HepG2 (cell line): ENCODE measurements around the gene IFIT1B. TPM values are rescaled to one million over a fixed set of nuclear protein-coding genes. Genes with fewer than 3 reads are reported as not detected.

Source experiments
- ATAC-seq: fragments of 200-7000 bp; cut with Tn5 transposase; 3 replicates; pipeline ENCODE4 v1.9.1; 2020; ENCODE audit warnings: mild to moderate bottlenecking, moderate library complexity
- BruUV-seq: library from RNA; stranded (reverse); fragments of 400-500 nt; replicated peaks from 2 replicates; lab custom pipeline; 2021; lab: Mats Ljungman, UMichigan
- CTCF ChIA-PET: fragments of 300-600 bp; formaldehyde crosslinking; extraction: SDS; loops from one replicate; lab custom pipeline; 2021; ENCODE audit warnings: low total read pairs, inconsistent platforms, low intra/inter-chr PET ratio; lab: Yijun Ruan, JAX
- POLR2A ChIA-PET: fragments of 350-600 bp; sonication (Branson Sonifier 250); formaldehyde crosslinking; loops from one replicate; lab custom pipeline; 2020; ENCODE audit warnings: antibody characterized with exemption, inconsistent platforms; lab: Yijun Ruan, JAX
- DNase-seq: peaks from one replicate; pipeline ENCODE4 v3.0.0-alpha.2; 2015; ENCODE audit warnings: low spot score
- FAIRE-seq: peaks from 3 replicates; lab custom pipeline; 2011; peaks lifted over from hg19 to GRCh38; lab: Jason Lieb, UNC
- H2AFZ ChIP-seq: one replicate; pipeline ENCODE4 v1.6.1; 2011; ENCODE audit warnings: low read length, inconsistent platforms
- H3K27ac ChIP-seq: fragments of 300-600 bp; 3 replicates; pipeline ENCODE4 v1.8.0; 2011; ENCODE audit warnings: mixed run types, mild to moderate bottlenecking, mixed read lengths, low read length, inconsistent platforms; ENCODE audit not compliant: insufficient read depth; ENCODE audit errors: extremely low read length
- H3K27me3 ChIP-seq, 2 experiments: fragments of 200-600 bp in 1 of 2; 2 replicates in 1 of 2; 3 replicates in 1 of 2; pipeline versions ENCODE4 v1.6.0 to v1.8.0; 2011; ENCODE audit warnings: low read length in 2 of 2, mild to moderate bottlenecking in 2 of 2, moderate library complexity in 2 of 2, inconsistent platforms in 1 of 2; ENCODE audit not compliant: insufficient read depth in 2 of 2, control insufficient read depth in 1 of 2
- H3K36me3 ChIP-seq, 2 experiments: fragments of 200-600 bp in 1 of 2; replicated peaks in 1 of 2; 2 replicates in 1 of 2; 3 replicates in 1 of 2; pipeline versions ENCODE4 v1.5.1 to v1.8.0; 2011; ENCODE audit warnings: low read length in 2 of 2, inconsistent platforms in 1 of 2; ENCODE audit not compliant: insufficient read depth in 2 of 2, control insufficient read depth in 1 of 2
- H3K4me1 ChIP-seq: 2 replicates; pipeline ENCODE4 v1.5.1; 2012; ENCODE audit warnings: low read length, inconsistent platforms; ENCODE audit not compliant: insufficient read depth
- H3K4me2 ChIP-seq: 2 replicates; pipeline ENCODE4 v1.6.0; 2011; ENCODE audit warnings: low read depth, low read length, inconsistent platforms
- H3K4me3 ChIP-seq, 3 experiments: fragments of 200-600 bp in 1 of 3; sonication (generic), shearing (Covaris generic) in 1 of 3; replicated peaks in 1 of 3; 2 replicates each; pipeline ENCODE4 v1.5.1; 2011 to 2016; ENCODE audit warnings: low read length in 3 of 3, inconsistent platforms in 2 of 3, low read depth in 2 of 3, mild to moderate bottlenecking in 2 of 3, control low read depth in 1 of 3, mixed read lengths in 1 of 3; ENCODE audit not compliant: insufficient read depth in 1 of 3
- H3K79me2 ChIP-seq: one replicate; pipeline ENCODE4 v1.6.1; 2011; ENCODE audit warnings: low read length, inconsistent platforms; ENCODE audit not compliant: insufficient read depth
- H3K9ac ChIP-seq: 2 replicates; pipeline ENCODE4 v1.6.0; 2011; ENCODE audit warnings: mild to moderate bottlenecking, low read depth, low read length, inconsistent platforms; ENCODE audit not compliant: insufficient read depth
- H3K9me3 ChIP-seq: 2 replicates; pipeline ENCODE4 v1.5.1; 2012; ENCODE audit warnings: mild to moderate bottlenecking, low read length
- H4K20me1 ChIP-seq: 2 replicates; pipeline ENCODE4 v1.6.0; 2011; ENCODE audit warnings: inconsistent platforms, mild to moderate bottlenecking, low read length, moderate library complexity; ENCODE audit not compliant: insufficient read depth
- NBN ChIP-seq: fragments of 450-650 bp; conservative IDR thresholded peaks from 2 replicates; pipeline ENCODE4 v1.6.1; 2017
- TRIM24 ChIP-seq: sonication (generic); formaldehyde crosslinking; IDR thresholded peaks from 2 replicates; pipeline ENCODE4 v1.8.0; 2022; ENCODE audit warnings: mild to moderate bottlenecking, missing genetic modification reagents
- XBP1 ChIP-seq: sonication (generic); formaldehyde crosslinking; IDR thresholded peaks from 2 replicates; pipeline ENCODE4 v1.5.0; 2020; ENCODE audit warnings: missing genetic modification reagents
- WGBS: methylation state at CpG from one replicate; pipeline ENCODE4 v1.1.6; 2017; ENCODE audit warnings: low lambda C conversion rate; 5-methylcytosine and 5-hydroxymethylcytosine counted together
- in situ Hi-C: cut with HindIII; loops from 2 replicates; pipeline ENCODE4 v1.10.0; 2017; ENCODE audit warnings: low pct_unique_long_range_greater_than_20kb; ENCODE audit not compliant: extremely low pct_ligation_motif_present
- intact Hi-C: fragments of 100-400 bp; cut with micrococcal nuclease; formaldehyde crosslinking; loops from one replicate; pipeline ENCODE4 v1.10.0; 2022; ENCODE audit not compliant: unreplicated experiment
- polyA plus RNA-seq, 8 experiments: library from polyadenylated mRNA; depleted of rRNA in 3 of 8; stranded (reverse) in 7 of 8; unstranded in 1 of 8; fragments of >200 nt; fragmentation: Illumina TruSeq in 4 of 8; extraction: Trizol in 4 of 8; gene quantifications; 2 replicates each; pipeline versions ENCODE4 v1.2.1 to v1.2.3, GENCODE V29; 2011 to 2016; ENCODE audit warnings: low read depth in 4 of 8, missing spikeins in 1 of 8, mixed read lengths in 1 of 8; ENCODE audit not compliant: insufficient read depth in 1 of 8
- total RNA-seq, 5 experiments: library from RNA; depleted of rRNA; stranded (reverse); fragments of >200 nt; fragmentation: Illumina TruSeq; extraction: Trizol; gene quantifications; 2 replicates each; pipeline ENCODE4 v1.2.3, GENCODE V29; 2016; ENCODE audit warnings: low read depth in 1 of 5
- TF ChIP-seq, protein P1 (sequence below): sonication (generic); formaldehyde crosslinking; IDR thresholded peaks from 2 replicates; pipeline ENCODE4 v1.9.0; 2021; ENCODE audit warnings: missing genetic modification reagents, borderline replicate concordance
- TF ChIP-seq, protein P2 (sequence below): IDR thresholded peaks from 2 replicates; pipeline ENCODE4 v1.6.1; 2016; ENCODE audit warnings: low read depth, missing genetic modification reagents, missing compliant biosample characterization

IFIT1B gene
- total and polyA plus RNA-seq, 2 of the 13 experiments (the other 11 are each of a cell fraction or from before 2014, with no cell fraction given), result not detected

DNA sequence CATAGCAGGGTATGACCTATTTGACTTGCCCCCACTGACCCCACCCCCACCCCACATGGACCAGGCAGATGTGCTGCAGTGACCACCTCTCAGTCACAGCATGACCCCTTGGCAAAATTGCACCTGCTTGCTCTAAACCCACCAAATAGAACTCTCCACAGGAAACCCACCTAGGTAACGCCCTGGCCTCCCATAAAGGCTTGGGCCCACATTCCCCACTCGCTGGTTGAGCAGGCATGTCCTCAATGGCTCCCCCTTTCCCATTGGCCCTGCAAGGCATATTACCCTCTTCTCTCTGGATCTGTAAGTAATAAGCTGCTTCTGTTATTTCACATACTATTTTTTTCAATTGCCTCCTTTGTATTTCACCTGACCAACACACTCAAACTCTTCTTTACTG lies 17.3 kb downstream of the IFIT1B start:
- no peaks in the 10 kb centered on the region for H3K27me3 ChIP-seq
- no peak overlapping the region for H2AFZ ChIP-seq
- 97% methylated on average over 2 of the region's 2 CpGs for WGBS
- peaks cover 21% of the 10 kb centered on the region for H3K4me1 ChIP-seq
- no peak overlapping the region for H3K4me3 ChIP-seq
- no peak for ATAC-seq
- no peaks in the 10 kb centered on the region for H4K20me1 ChIP-seq
- FAIRE-seq, result no peak
- H3K9me3 ChIP-seq, result no peaks in the 10 kb centered on the region
- intact Hi-C loops (no loop called here), in situ Hi-C loops (no loop called here)
- H3K9ac ChIP-seq, result no peak overlapping the region
- no peak for DNase-seq
- CTCF ChIA-PET, result no interaction called here
- BruUV-seq, result no TSS peak
- TF ChIP-seq NBN (no peak), XBP1 (CRISPR knock-in tag) (no peak), TRIM24 (CRISPR knock-in tag) (no peak)
- TF ChIP-seq, protein P1, sequence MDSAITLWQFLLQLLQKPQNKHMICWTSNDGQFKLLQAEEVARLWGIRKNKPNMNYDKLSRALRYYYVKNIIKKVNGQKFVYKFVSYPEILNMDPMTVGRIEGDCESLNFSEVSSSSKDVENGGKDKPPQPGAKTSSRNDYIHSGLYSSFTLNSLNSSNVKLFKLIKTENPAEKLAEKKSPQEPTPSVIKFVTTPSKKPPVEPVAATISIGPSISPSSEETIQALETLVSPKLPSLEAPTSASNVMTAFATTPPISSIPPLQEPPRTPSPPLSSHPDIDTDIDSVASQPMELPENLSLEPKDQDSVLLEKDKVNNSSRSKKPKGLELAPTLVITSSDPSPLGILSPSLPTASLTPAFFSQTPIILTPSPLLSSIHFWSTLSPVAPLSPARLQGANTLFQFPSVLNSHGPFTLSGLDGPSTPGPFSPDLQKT, result no peak
- TF ChIP-seq, protein P2, sequence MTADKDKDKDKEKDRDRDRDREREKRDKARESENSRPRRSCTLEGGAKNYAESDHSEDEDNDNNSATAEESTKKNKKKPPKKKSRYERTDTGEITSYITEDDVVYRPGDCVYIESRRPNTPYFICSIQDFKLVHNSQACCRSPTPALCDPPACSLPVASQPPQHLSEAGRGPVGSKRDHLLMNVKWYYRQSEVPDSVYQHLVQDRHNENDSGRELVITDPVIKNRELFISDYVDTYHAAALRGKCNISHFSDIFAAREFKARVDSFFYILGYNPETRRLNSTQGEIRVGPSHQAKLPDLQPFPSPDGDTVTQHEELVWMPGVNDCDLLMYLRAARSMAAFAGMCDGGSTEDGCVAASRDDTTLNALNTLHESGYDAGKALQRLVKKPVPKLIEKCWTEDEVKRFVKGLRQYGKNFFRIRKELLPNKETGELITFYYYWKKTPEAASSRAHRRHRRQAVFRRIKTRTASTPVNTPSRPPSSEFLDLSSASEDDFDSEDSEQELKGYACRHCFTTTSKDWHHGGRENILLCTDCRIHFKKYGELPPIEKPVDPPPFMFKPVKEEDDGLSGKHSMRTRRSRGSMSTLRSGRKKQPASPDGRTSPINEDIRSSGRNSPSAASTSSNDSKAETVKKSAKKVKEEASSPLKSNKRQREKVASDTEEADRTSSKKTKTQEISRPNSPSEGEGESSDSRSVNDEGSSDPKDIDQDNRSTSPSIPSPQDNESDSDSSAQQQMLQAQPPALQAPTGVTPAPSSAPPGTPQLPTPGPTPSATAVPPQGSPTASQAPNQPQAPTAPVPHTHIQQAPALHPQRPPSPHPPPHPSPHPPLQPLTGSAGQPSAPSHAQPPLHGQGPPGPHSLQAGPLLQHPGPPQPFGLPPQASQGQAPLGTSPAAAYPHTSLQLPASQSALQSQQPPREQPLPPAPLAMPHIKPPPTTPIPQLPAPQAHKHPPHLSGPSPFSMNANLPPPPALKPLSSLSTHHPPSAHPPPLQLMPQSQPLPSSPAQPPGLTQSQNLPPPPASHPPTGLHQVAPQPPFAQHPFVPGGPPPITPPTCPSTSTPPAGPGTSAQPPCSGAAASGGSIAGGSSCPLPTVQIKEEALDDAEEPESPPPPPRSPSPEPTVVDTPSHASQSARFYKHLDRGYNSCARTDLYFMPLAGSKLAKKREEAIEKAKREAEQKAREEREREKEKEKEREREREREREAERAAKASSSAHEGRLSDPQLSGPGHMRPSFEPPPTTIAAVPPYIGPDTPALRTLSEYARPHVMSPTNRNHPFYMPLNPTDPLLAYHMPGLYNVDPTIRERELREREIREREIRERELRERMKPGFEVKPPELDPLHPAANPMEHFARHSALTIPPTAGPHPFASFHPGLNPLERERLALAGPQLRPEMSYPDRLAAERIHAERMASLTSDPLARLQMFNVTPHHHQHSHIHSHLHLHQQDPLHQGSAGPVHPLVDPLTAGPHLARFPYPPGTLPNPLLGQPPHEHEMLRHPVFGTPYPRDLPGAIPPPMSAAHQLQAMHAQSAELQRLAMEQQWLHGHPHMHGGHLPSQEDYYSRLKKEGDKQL (CRISPR knock-in tag), result no peak
- TF ChIP-seq, all 625 proteins: peak for 0
- H3K27ac ChIP-seq, result no peak overlapping the region
- H3K36me3 ChIP-seq, result no peaks in the 10 kb centered on the region
- no peak overlapping the region for H3K4me2 ChIP-seq
- no peaks in the 10 kb centered on the region for H3K79me2 ChIP-seq
- POLR2A ChIA-PET, result no interaction called here
